ENCODE data around the gene CLEC4E. TPM values are rescaled to one million over a fixed set of nuclear protein-coding genes. Genes with fewer than 3 reads are reported as not detected.
"Not testable (repeated sequence)": the region's sequence is repeated elsewhere in the genome, so short reads cannot be mapped to it uniquely, and the experiment has no call there.

Gene CLEC4E
- total RNA-seq, 1 donor from 2014 or later: not detected

- DNase-seq (ENCODE audit: low spot score in 2 of 2): no peak
- no peaks in the 10 kb centered on the region for H3K27me3 ChIP-seq
- intact Hi-C loops (cut with DNase I): no loop called here
Measured at GRCh38 chr12:8501720-8502119, 39.0 kb downstream of the CLEC4E start.

DNA sequence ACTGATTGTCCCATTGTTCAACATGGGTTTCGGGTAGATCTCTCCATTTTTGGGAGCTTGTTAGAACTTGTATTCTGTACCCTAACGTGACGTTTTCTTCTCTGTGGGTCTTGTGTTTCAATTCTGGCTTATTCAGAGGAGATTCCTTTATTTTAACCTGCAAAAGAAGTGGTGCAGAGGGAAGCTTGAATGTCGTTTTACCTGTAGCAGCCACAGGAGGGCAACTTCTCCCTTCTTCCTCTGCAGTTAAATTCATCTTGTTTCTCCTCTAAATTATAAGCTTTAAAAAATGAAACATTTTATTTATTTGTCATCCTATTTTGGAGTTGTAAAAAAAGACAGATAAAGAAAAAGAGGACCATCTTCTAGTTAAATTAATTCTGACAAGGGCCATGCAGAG, 41.1 kb downstream of the CLEC4E start:
- no peak overlapping the region for H3K4me3 ChIP-seq
- H3K4me1 ChIP-seq: no peaks in the 10 kb centered on the region
- TF ChIP-seq, protein P1, sequence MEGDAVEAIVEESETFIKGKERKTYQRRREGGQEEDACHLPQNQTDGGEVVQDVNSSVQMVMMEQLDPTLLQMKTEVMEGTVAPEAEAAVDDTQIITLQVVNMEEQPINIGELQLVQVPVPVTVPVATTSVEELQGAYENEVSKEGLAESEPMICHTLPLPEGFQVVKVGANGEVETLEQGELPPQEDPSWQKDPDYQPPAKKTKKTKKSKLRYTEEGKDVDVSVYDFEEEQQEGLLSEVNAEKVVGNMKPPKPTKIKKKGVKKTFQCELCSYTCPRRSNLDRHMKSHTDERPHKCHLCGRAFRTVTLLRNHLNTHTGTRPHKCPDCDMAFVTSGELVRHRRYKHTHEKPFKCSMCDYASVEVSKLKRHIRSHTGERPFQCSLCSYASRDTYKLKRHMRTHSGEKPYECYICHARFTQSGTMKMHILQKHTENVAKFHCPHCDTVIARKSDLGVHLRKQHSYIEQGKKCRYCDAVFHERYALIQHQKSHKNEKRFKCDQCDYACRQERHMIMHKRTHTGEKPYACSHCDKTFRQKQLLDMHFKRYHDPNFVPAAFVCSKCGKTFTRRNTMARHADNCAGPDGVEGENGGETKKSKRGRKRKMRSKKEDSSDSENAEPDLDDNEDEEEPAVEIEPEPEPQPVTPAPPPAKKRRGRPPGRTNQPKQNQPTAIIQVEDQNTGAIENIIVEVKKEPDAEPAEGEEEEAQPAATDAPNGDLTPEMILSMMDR (IDR thresholded peaks at IDR 0.05): no peak
- H3K27me3 ChIP-seq: no peaks in the 10 kb centered on the region
- DNase-seq (ENCODE audit: low spot score in 2 of 2): no peak
- no peaks in the 10 kb centered on the region for H3K9me3 ChIP-seq
- intact Hi-C loops (cut with DNase I): no loop called here
- no peaks in the 10 kb centered on the region for H3K36me3 ChIP-seq
- H3K27ac ChIP-seq: no peak overlapping the region

More at GRCh38 chr12:8501720-8502119, 39.0 kb downstream of the CLEC4E start:
- H3K36me3 ChIP-seq: no peaks in the 10 kb centered on the region
- H3K27ac ChIP-seq: no peak overlapping the region
- TF ChIP-seq, protein P1 (IDR thresholded peaks at IDR 0.05): no peak
- H3K9me3 ChIP-seq: no peaks in the 10 kb centered on the region
- H3K4me3 ChIP-seq: no peak overlapping the region
- no peaks in the 10 kb centered on the region for H3K4me1 ChIP-seq

GRCh38 chr12:8496074-8496473, 44.6 kb downstream of the CLEC4E start:
- H3K27me3 ChIP-seq; H3K27ac ChIP-seq; H3K36me3 ChIP-seq; H3K4me1 ChIP-seq; H3K4me3 ChIP-seq; intact Hi-C loops (cut with DNase I); DNase-seq (ENCODE audit: low spot score in 2 of 2); H3K9me3 ChIP-seq: not testable (repeated sequence)

DNA sequence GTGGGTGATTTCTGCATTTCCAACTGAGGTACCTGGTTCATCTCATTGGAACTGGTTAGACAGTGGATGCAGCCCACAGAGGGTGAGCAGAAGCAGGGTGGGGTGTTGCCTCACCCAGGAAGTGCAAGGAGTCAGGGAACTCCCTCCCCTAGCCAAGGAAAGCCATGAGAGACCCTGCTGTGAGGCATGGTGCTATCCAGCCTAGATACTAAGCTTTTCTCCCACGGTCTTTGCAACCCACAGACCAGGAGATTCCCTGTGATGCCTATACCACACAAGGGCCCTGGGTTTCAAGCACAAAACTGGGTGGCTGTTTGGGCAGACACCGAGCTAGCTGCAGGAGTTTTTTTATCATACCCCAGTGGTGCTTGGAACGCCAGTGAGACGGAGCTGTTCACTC, 45.0 kb downstream of the CLEC4E start:
- H3K9me3 ChIP-seq; H3K27me3 ChIP-seq; H3K4me3 ChIP-seq; intact Hi-C loops (cut with DNase I); DNase-seq (ENCODE audit: low spot score in 2 of 2); H3K36me3 ChIP-seq; H3K4me1 ChIP-seq; H3K27ac ChIP-seq: not testable (repeated sequence)

DNA sequence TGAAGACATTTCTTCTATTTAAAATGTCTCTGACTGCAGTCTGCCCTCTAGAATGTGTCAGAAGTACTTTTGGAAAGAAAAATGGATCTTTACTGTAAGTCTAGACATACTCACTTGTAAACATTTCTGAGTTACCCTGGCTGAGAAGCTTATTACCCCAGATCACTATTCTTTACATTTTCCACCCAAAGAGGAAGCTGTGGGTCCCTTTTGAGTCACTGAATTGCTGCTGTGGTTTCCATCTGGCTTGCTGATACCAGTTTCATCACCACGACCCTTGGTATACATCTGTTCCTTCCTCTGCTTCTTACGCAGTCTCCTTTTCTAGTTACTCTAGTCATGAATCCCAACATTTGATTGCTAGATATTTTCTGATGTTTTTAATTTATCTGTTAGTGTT, 47.6 kb downstream of the CLEC4E start:
- TF ChIP-seq, protein P1 (IDR thresholded peaks at IDR 0.05): no peak
- Histone ChIP-seq H3K36me3 (no peaks in the 10 kb centered on the region), H3K27me3 (no peaks in the 10 kb centered on the region), H3K4me1 (no peaks in the 10 kb centered on the region), H3K9me3 (no peaks in the 10 kb centered on the region), H3K4me3 (no peak overlapping the region), H3K27ac (no peak overlapping the region)
- peak in 1 of 2 donors; percentile 68 for DNase-seq (ENCODE audit: low spot score in 2 of 2)
- intact Hi-C loops (cut with DNase I): no loop called here

DNA sequence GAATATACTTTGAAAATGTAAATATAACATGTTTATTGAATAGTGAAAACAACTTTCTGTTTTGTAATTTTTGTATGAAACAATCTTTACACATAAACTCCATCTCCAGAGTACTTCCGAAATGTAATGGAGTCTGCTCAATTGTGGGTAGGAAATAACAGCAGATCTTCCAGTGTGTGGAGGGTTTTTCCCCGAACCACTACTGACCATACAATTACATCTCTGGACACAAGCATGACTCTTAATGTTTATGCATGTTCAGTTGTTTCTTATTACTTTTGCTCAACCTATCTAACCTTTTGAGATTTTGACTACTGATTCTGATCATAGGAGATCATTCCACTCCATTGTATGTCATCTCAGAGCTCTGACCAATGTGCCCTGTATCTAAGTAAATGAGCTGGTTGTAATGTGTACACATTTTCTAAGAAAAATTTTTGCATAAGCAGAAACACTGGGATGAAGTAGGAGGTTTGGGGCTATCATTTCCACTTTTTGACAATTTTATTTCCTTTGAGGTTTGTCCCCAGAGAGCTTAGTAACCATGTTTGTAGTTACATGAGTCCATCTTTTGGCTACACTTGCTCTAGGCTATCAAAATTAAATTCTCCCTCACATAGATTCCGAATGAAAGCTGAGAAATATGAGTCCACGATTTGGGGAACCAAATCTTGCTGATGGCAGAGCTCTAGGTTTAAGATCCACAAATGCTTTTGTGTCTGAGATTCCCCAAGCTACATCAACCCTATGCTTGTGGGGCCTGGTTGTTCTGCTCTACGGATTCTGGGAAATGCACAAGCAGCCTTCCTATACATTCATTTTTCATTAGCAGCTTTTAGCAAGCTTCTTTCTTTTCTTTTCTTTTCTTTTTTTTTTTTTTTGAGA, 48.8 kb downstream of the CLEC4E start:
- intact Hi-C loops (cut with DNase I): no loop called here
- TF ChIP-seq, protein P1 (IDR thresholded peaks at IDR 0.05): no peak
- Histone ChIP-seq H3K27me3 (no peaks in the 10 kb centered on the region), H3K36me3 (no peaks in the 10 kb centered on the region), H3K4me3 (no peak overlapping the region), H3K27ac (no peak overlapping the region), H3K4me1 (no peaks in the 10 kb centered on the region), H3K9me3 (no peaks in the 10 kb centered on the region)
- no peak for DNase-seq (ENCODE audit: low spot score in 2 of 2)

Other genes starting within 250 kb of the CLEC4E start
- not detected for gene CLEC6A, start 84.9 kb downstream of the CLEC4E start, total RNA-seq
- gene CLEC4D, start 27.4 kb downstream of the CLEC4E start, total RNA-seq: not detected
- not detected for gene AICDA, start 72.0 kb upstream of the CLEC4E start, total RNA-seq
- 174 TPM for gene MFAP5, start 121.9 kb upstream of the CLEC4E start, total RNA-seq
- 26.0 TPM for gene RIMKLB, start 157.1 kb upstream of the CLEC4E start, total RNA-seq